GM12878 (cell line): ENCODE results near the gene SOX3. TPM values are rescaled to one million over a fixed set of nuclear protein-coding genes. Genes with fewer than 3 reads are reported as not detected.

ENCODE experiments used
- ATAC-seq: fragments of 200-7000 bp; cut with Tn5 transposase; 3 replicates; pipeline ENCODE4 v1.9.1; 2020; ENCODE audit warnings: mild to moderate bottlenecking, moderate library complexity
- BruUV-seq: library from RNA; stranded (reverse); fragments of 400-500 nt; replicated peaks from 2 replicates; lab custom pipeline; 2021; lab: Mats Ljungman, UMichigan
- CTCF ChIA-PET: fragments of 300-600 bp; sonication (Branson Sonifier 250); formaldehyde crosslinking; extraction: SDS; loops from one replicate; lab custom pipeline; 2021; ENCODE audit warnings: inconsistent platforms; lab: Yijun Ruan, JAX
- POLR2A ChIA-PET: fragments of 350-600 bp; formaldehyde crosslinking; extraction: SDS; loops from one replicate; lab custom pipeline; 2021; ENCODE audit warnings: inconsistent platforms; lab: Charles Lee
- RAD21 ChIA-PET: fragments of 300-600 bp; sonication (Branson Sonifier 250); formaldehyde crosslinking; loops from one replicate; lab custom pipeline; 2023; ENCODE audit warnings: antibody characterized with exemption; ENCODE audit not compliant: unreplicated experiment; lab: Charles Lee
- SMC1A ChIA-PET: fragments of 300-600 bp; sonication (Branson Sonifier 250); formaldehyde crosslinking; loops from one replicate; lab custom pipeline; 2023; ENCODE audit not compliant: unreplicated experiment, uncharacterized antibody; lab: Charles Lee
- DNase-seq: peaks from one replicate; pipeline ENCODE4 v3.0.0-alpha.2; 2011; ENCODE audit warnings: low read depth, low spot score
- FAIRE-seq: peaks from 3 replicates; lab custom pipeline; 2011; peaks lifted over from hg19 to GRCh38; lab: Jason Lieb, UNC
- H2AFZ ChIP-seq: 2 replicates; pipeline ENCODE4 v1.6.0; 2011; ENCODE audit warnings: low read depth, low read length, control low read depth; ENCODE audit not compliant: control insufficient read depth
- H3K27ac ChIP-seq: 2 replicates; pipeline ENCODE4 v1.5.1; 2011; ENCODE audit warnings: control low read depth; ENCODE audit not compliant: control insufficient read depth, insufficient read depth
- H3K27me3 ChIP-seq, 2 experiments: replicated peaks in 1 of 2; 2 replicates each; pipeline versions ENCODE4 v1.6.0 to v1.6.1; 2011; ENCODE audit warnings: low read length in 1 of 2; ENCODE audit not compliant: control insufficient read depth in 2 of 2, insufficient read depth in 2 of 2
- H3K36me3 ChIP-seq, 2 experiments: 2 replicates each; pipeline ENCODE4 v1.5.1; 2011; ENCODE audit warnings: low read length in 1 of 2; ENCODE audit not compliant: control insufficient read depth in 2 of 2, insufficient read depth in 2 of 2
- H3K4me1 ChIP-seq: 2 replicates; pipeline ENCODE4 v1.6.1; 2011; ENCODE audit warnings: mild to moderate bottlenecking, low read length, moderate library complexity, mixed read lengths; ENCODE audit not compliant: control insufficient read depth, insufficient read depth
- H3K4me2 ChIP-seq: 2 replicates; pipeline ENCODE4 v1.6.0; 2011; ENCODE audit warnings: control low read depth; ENCODE audit not compliant: control insufficient read depth, insufficient read depth
- H3K4me3 ChIP-seq: fragments of 200-600 bp; sonication (generic); 2 replicates; pipeline ENCODE4 v1.5.1; 2016
- H3K79me2 ChIP-seq: 2 replicates; pipeline ENCODE4 v1.6.0; 2011; ENCODE audit warnings: low read length; ENCODE audit not compliant: control insufficient read depth, insufficient read depth
- H3K9ac ChIP-seq: 2 replicates; pipeline ENCODE4 v1.8.0; 2011; ENCODE audit warnings: low read length, control low read depth, mixed read lengths; ENCODE audit not compliant: control insufficient read depth, insufficient read depth
- H3K9me3 ChIP-seq: replicated peaks from 3 replicates; pipeline ENCODE4 v1.5.1; 2011; ENCODE audit warnings: mild to moderate bottlenecking, low read length; ENCODE audit not compliant: control insufficient read depth, insufficient read depth
- H4K20me1 ChIP-seq: 2 replicates; pipeline ENCODE4 v1.6.0; 2011; ENCODE audit not compliant: control insufficient read depth, insufficient read depth
- CBX3 ChIP-seq: fragments of 200-600 bp; sonication (generic); IDR thresholded peaks from 2 replicates; pipeline ENCODE4 v1.6.1; 2016; ENCODE audit warnings: low read depth, borderline replicate concordance
- ESRRA ChIP-seq: IDR thresholded peaks from 2 replicates; pipeline ENCODE4 v1.6.1; 2012; ENCODE audit warnings: mild to moderate bottlenecking, low read length, improper control_type of control experiment
- FOXM1 ChIP-seq: IDR thresholded peaks from 2 replicates; pipeline ENCODE4 v1.6.1; 2012; ENCODE audit warnings: low read depth, mild to moderate bottlenecking, inconsistent platforms, low read length, moderate library complexity
- IRF4 ChIP-seq: IDR thresholded peaks from 2 replicates; pipeline ENCODE4 v1.6.1; 2011; ENCODE audit warnings: low read depth, low read length
- JUND ChIP-seq: IDR thresholded peaks from 2 replicates; pipeline ENCODE4 v1.6.1; 2012; ENCODE audit warnings: low read depth, mild to moderate bottlenecking, low read length, improper control_type of control experiment, moderate library complexity
- MEF2A ChIP-seq: IDR thresholded peaks from 2 replicates; pipeline ENCODE4 v1.6.1; 2011; ENCODE audit warnings: low read depth, mild to moderate bottlenecking, low read length, moderate library complexity; ENCODE audit not compliant: insufficient read depth
- MEF2B ChIP-seq: fragments of 450-650 bp; IDR thresholded peaks from 2 replicates; pipeline ENCODE4 v1.6.1; 2018; ENCODE audit warnings: mild to moderate bottlenecking, moderate library complexity; ENCODE audit not compliant: partially characterized antibody, poor library complexity, severe bottlenecking
- NRF1 ChIP-seq: conservative IDR thresholded peaks from 2 replicates; pipeline ENCODE4 v1.6.1; 2011; ENCODE audit warnings: mild to moderate bottlenecking, low read depth, low read length, improper control_type of control experiment
- SUZ12 ChIP-seq: fragments of 200-600 bp; sonication (generic); IDR thresholded peaks from one replicate; pipeline ENCODE4 v1.6.1; 2018; ENCODE audit warnings: antibody characterized with exemption, mild to moderate bottlenecking; ENCODE audit not compliant: unreplicated experiment
- ZZZ3 ChIP-seq: IDR thresholded peaks from 2 replicates; pipeline ENCODE4 v1.6.1; 2011; ENCODE audit warnings: low read depth; ENCODE audit not compliant: control insufficient read depth, insufficient read length
- WGBS: methylation state at CpG from one replicate; pipeline ENCODE4 v1.1.6; 2016; ENCODE audit warnings: low lambda C conversion rate; ENCODE audit not compliant: insufficient replicate concordance, insufficient coverage; ENCODE audit errors: missing lambda C conversion rate; 5-methylcytosine and 5-hydroxymethylcytosine counted together
- in situ Hi-C: fragments of 300-500 bp; cut with MboI; formaldehyde crosslinking; loops from 9 replicates; pipeline ENCODE4 v1.14.3; 2018; ENCODE audit warnings: mixed read lengths
- intact Hi-C: fragments of 100-400 bp; cut with micrococcal nuclease; formaldehyde crosslinking; loops from one replicate; pipeline ENCODE4 v1.14.2; 2022; ENCODE audit not compliant: unreplicated experiment
- polyA plus RNA-seq, 11 experiments: library from polyadenylated mRNA; depleted of rRNA in 4 of 11; unstranded in 6 of 11; stranded (reverse) in 5 of 11; fragments of >200 nt; fragmentation: Nextera tagmentation in 4 of 11; fragmentation: Illumina TruSeq in 1 of 11; extraction: Ambion mirVana in 4 of 11; extraction: Trizol in 1 of 11; gene quantifications; 1 replicate in 1 of 11; 2 replicates in 10 of 11; pipeline versions ENCODE4 v1.2.1 to v1.2.3, GENCODE V29; 2011 to 2016; ENCODE audit warnings: inconsistent platforms in 2 of 11, missing spikeins in 2 of 11, low read depth in 1 of 11
- total RNA-seq, 4 experiments: library from RNA; depleted of rRNA in 3 of 4; stranded (reverse); fragments of >200 nt in 3 of 4; fragmentation: Illumina TruSeq in 1 of 4; extraction: Trizol in 1 of 4; gene quantifications; 2 replicates each; pipeline versions ENCODE4 v1.2.1 to v1.2.3, GENCODE V29; 2013 to 2021
- TF ChIP-seq, protein P1 (sequence below): fragments of 150-350 bp; IDR thresholded peaks from 2 replicates; pipeline ENCODE4 v1.6.1; 2014; ENCODE audit warnings: mild to moderate bottlenecking, low read depth, low read length
- TF ChIP-seq, protein P2 (sequence below): IDR thresholded peaks from 2 replicates; pipeline ENCODE4 v1.6.1; 2011; ENCODE audit warnings: low read depth, low read length, improper control_type of control experiment, borderline replicate concordance
- TF ChIP-seq, protein P3 (sequence below): IDR thresholded peaks from 2 replicates; pipeline ENCODE4 v1.6.1; 2012; ENCODE audit warnings: low read length, inconsistent platforms

The SOX3 gene
- total and polyA plus RNA-seq, 10 of the 15 experiments (the other 5 are each of a cell fraction or from before 2014, with no cell fraction given), result not detected

DNA sequence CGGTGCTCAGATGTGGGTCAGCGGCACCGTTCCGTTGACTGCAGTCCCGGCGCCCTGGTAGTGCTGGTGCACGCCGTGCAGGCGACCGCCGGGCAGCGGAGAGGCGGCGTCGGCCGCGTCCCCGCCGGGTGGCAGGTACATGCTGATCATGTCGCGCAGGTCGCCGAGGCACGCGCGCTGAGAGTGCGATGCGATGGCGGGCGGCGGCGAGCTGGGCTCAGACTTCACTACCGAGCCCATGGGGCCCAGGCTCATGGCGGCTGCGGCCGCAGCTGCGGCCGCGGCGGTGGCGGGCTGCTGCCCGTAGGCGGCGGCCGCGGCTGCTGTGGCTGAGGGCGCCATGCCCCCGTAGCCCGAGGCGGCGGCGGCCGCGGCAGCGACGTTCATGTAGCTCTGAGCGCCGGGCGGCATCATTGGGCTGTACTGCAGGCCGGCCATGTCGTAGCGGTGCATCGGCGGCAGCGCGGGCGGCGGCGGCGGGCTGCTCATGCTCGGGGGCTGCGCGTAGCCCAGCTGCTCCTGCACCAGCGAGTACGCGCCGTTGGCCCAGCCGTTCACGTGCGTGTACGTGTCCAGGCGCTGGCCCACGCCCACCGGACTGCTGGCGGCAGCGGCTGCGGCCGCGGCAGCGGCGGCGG lies 1.0 kb downstream of the SOX3 start:
- intact Hi-C loops, result no loop called here
- no peaks in the 10 kb centered on the region for H3K4me1 ChIP-seq
- H2AFZ ChIP-seq, result no peak overlapping the region
- FAIRE-seq (no peak), DNase-seq (no peak), ATAC-seq (no peak)
- H3K4me3 ChIP-seq, result no peak overlapping the region
- ChIA-PET CTCF (no interaction called here), RAD21 (no interaction called here), POLR2A (no interaction called here), SMC1A (no interaction called here)
- no peaks in the 10 kb centered on the region for H3K36me3 ChIP-seq
- TF ChIP-seq, protein P1, sequence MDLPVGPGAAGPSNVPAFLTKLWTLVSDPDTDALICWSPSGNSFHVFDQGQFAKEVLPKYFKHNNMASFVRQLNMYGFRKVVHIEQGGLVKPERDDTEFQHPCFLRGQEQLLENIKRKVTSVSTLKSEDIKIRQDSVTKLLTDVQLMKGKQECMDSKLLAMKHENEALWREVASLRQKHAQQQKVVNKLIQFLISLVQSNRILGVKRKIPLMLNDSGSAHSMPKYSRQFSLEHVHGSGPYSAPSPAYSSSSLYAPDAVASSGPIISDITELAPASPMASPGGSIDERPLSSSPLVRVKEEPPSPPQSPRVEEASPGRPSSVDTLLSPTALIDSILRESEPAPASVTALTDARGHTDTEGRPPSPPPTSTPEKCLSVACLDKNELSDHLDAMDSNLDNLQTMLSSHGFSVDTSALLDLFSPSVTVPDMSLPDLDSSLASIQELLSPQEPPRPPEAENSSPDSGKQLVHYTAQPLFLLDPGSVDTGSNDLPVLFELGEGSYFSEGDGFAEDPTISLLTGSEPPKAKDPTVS, result no peak
- TF ChIP-seq JUND, result no peak
- TF ChIP-seq MEF2B, result no peak
- TF ChIP-seq CBX3, result no peak
- TF ChIP-seq FOXM1, result no peak
- no peaks in the 10 kb centered on the region for H3K27me3 ChIP-seq
- H3K27ac ChIP-seq, result no peak overlapping the region
- no TSS peak for BruUV-seq
- H3K79me2 ChIP-seq, result no peaks in the 10 kb centered on the region
- H3K4me2 ChIP-seq, result no peak overlapping the region
- in situ Hi-C loops, result no loop called here
- H3K9ac ChIP-seq, result no peak overlapping the region
- WGBS, result 79% methylated on average over 37 of the region's 92 CpGs
- no peaks in the 10 kb centered on the region for H4K20me1 ChIP-seq
- peaks cover 3% of the 10 kb centered on the region; the same call in 1 of the 3 replicates for H3K9me3 ChIP-seq

DNA sequence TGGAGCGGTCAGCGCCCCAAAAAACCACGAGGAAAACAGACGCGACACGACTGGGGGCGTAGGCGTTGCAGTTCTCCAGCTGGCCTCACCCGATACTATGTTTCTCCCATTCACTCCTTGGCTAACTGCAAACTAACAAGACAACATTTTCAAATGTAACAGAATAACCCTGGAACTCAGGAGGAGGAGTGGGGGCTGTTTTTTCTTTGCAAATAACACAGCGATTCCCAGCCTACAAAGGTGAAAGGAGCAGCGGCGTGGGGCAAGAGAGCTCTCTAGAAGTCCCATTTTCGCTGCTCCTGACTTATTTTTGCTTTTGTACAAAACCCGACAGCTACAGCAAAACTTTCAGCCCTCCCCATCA lies 1.6 kb downstream of the SOX3 start:
- Histone ChIP-seq H3K79me2 (no peaks in the 10 kb centered on the region), H3K27me3 (no peaks in the 10 kb centered on the region), H2AFZ (no peak overlapping the region), H3K9ac (no peak overlapping the region), H3K4me3 (no peak overlapping the region), H3K9me3 (peaks cover 3% of the 10 kb centered on the region; the same call in 1 of the 3 replicates), H3K27ac (no peak overlapping the region), H3K4me1 (no peaks in the 10 kb centered on the region), H3K36me3 (no peaks in the 10 kb centered on the region), H4K20me1 (no peaks in the 10 kb centered on the region), H3K4me2 (no peak overlapping the region)
- in situ Hi-C loops, result no loop called here
- RAD21 ChIA-PET, result no interaction called here
- CTCF ChIA-PET, result no interaction called here
- no TSS peak for BruUV-seq
- TF ChIP-seq SUZ12, result no peak
- TF ChIP-seq, protein P2, sequence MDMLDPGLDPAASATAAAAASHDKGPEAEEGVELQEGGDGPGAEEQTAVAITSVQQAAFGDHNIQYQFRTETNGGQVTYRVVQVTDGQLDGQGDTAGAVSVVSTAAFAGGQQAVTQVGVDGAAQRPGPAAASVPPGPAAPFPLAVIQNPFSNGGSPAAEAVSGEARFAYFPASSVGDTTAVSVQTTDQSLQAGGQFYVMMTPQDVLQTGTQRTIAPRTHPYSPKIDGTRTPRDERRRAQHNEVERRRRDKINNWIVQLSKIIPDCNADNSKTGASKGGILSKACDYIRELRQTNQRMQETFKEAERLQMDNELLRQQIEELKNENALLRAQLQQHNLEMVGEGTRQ, result no peak
- no peak for TF ChIP-seq ESRRA
- TF ChIP-seq MEF2A, result no peak
- TF ChIP-seq, protein P3, sequence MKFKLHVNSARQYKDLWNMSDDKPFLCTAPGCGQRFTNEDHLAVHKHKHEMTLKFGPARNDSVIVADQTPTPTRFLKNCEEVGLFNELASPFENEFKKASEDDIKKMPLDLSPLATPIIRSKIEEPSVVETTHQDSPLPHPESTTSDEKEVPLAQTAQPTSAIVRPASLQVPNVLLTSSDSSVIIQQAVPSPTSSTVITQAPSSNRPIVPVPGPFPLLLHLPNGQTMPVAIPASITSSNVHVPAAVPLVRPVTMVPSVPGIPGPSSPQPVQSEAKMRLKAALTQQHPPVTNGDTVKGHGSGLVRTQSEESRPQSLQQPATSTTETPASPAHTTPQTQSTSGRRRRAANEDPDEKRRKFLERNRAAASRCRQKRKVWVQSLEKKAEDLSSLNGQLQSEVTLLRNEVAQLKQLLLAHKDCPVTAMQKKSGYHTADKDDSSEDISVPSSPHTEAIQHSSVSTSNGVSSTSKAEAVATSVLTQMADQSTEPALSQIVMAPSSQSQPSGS, result no peak
- TF ChIP-seq NRF1, result no peak
- no peak for TF ChIP-seq IRF4
- no peak for TF ChIP-seq ZZZ3
- ATAC-seq, result no peak
- POLR2A ChIA-PET, result no interaction called here
- no peak for DNase-seq
- intact Hi-C loops, result no loop called here
- 85% methylated on average over 14 of the region's 14 CpGs for WGBS
- SMC1A ChIA-PET, result no interaction called here
- FAIRE-seq, result no peak
